GM12878 (cell line): ENCODE data around the gene HDAC2. TPM values are rescaled to one million over a fixed set of nuclear protein-coding genes. Genes with fewer than 3 reads are reported as not detected.

ENCODE experiments used
- BACH1 ChIP-seq: fragments of 450-650 bp; IDR thresholded peaks from 2 replicates; pipeline ENCODE4 v1.6.1; 2017; ENCODE audit warnings: mild to moderate bottlenecking, borderline replicate concordance
- BHLHE40 ChIP-seq, 2 experiments: fragments of 450-650 bp in 1 of 2; IDR thresholded peaks; 2 replicates each; pipeline ENCODE4 v1.6.1; 2011 to 2017; ENCODE audit warnings: low read depth in 2 of 2, borderline replicate concordance in 1 of 2, improper control_type of control experiment in 1 of 2, low read length in 1 of 2, mild to moderate bottlenecking in 1 of 2
- CREB1 ChIP-seq: IDR thresholded peaks from 2 replicates; pipeline ENCODE4 v1.6.1; 2012; ENCODE audit warnings: low read depth, mild to moderate bottlenecking, inconsistent platforms
- ETV6 ChIP-seq, 2 experiments: fragments of 450-650 bp in 1 of 2; IDR thresholded peaks in 1 of 2; conservative IDR thresholded peaks in 1 of 2; 2 replicates each; pipeline ENCODE4 v1.6.1; 2014; ENCODE audit warnings: antibody characterized with exemption in 1 of 2, borderline replicate concordance in 1 of 2, low read depth in 1 of 2, mild to moderate bottlenecking in 1 of 2, moderate library complexity in 1 of 2
- HDAC6 ChIP-seq: fragments of 200-600 bp; sonication (generic); IDR thresholded peaks from one replicate; pipeline ENCODE4 v1.8.0; 2017; ENCODE audit warnings: antibody characterized with exemption; ENCODE audit not compliant: unreplicated experiment
- IKZF1 ChIP-seq: fragments of 450-650 bp; conservative IDR thresholded peaks from 2 replicates; pipeline ENCODE4 v1.6.1; 2017; ENCODE audit warnings: antibody characterized with exemption, mild to moderate bottlenecking
- IRF4 ChIP-seq: IDR thresholded peaks from 2 replicates; pipeline ENCODE4 v1.6.1; 2011; ENCODE audit warnings: low read depth, low read length
- JUND ChIP-seq: IDR thresholded peaks from 2 replicates; pipeline ENCODE4 v1.6.1; 2012; ENCODE audit warnings: low read depth, mild to moderate bottlenecking, low read length, improper control_type of control experiment, moderate library complexity
- MYB ChIP-seq: fragments of 150-350 bp; IDR thresholded peaks from 2 replicates; pipeline ENCODE4 v1.6.1; 2014; ENCODE audit warnings: mild to moderate bottlenecking, low read depth, low read length, borderline replicate concordance
- RAD51 ChIP-seq: fragments of 450-650 bp; IDR thresholded peaks from 2 replicates; pipeline ENCODE4 v1.6.1; 2016; ENCODE audit warnings: moderate library complexity, mild to moderate bottlenecking, inconsistent platforms
- RFX5 ChIP-seq: IDR thresholded peaks from 2 replicates; pipeline ENCODE4 v1.6.1; 2011; ENCODE audit warnings: low read depth, low read length, improper control_type of control experiment
- SIN3A ChIP-seq: IDR thresholded peaks from 2 replicates; pipeline ENCODE4 v1.6.1; 2012; ENCODE audit warnings: low read depth, low read length, improper control_type of control experiment
- SMAD5 ChIP-seq: IDR thresholded peaks from 2 replicates; pipeline ENCODE4 v1.6.1; 2016; ENCODE audit warnings: antibody characterized with exemption, low read depth
- SP1 ChIP-seq: IDR thresholded peaks from one replicate; pipeline ENCODE4 v1.6.1; 2011; ENCODE audit warnings: low read depth, low read length
- ZNF217 ChIP-seq: fragments of 450-650 bp; IDR thresholded peaks from 2 replicates; pipeline ENCODE4 v1.6.1; 2017; ENCODE audit warnings: antibody characterized with exemption, mild to moderate bottlenecking
- ZNF384 ChIP-seq: IDR thresholded peaks from 2 replicates; pipeline ENCODE4 v1.6.1; 2012; ENCODE audit warnings: low read depth, mild to moderate bottlenecking, low read length, improper control_type of control experiment, borderline replicate concordance
- polyA plus RNA-seq, 11 experiments: library from polyadenylated mRNA; depleted of rRNA in 4 of 11; unstranded in 6 of 11; stranded (reverse) in 5 of 11; fragments of >200 nt; fragmentation: Nextera tagmentation in 4 of 11; fragmentation: Illumina TruSeq in 1 of 11; extraction: Ambion mirVana in 4 of 11; extraction: Trizol in 1 of 11; gene quantifications; 1 replicate in 1 of 11; 2 replicates in 10 of 11; pipeline versions ENCODE4 v1.2.1 to v1.2.3, GENCODE V29; 2011 to 2016; ENCODE audit warnings: inconsistent platforms in 2 of 11, missing spikeins in 2 of 11, low read depth in 1 of 11
- total RNA-seq, 4 experiments: library from RNA; depleted of rRNA in 3 of 4; stranded (reverse); fragments of >200 nt in 3 of 4; fragmentation: Illumina TruSeq in 1 of 4; extraction: Trizol in 1 of 4; gene quantifications; 2 replicates each; pipeline versions ENCODE4 v1.2.1 to v1.2.3, GENCODE V29; 2013 to 2021
- TF ChIP-seq, protein P1 (sequence below): IDR thresholded peaks from 2 replicates; pipeline ENCODE4 v1.6.1; 2012; ENCODE audit warnings: improper control_type of control experiment, low read depth, low read length; ENCODE audit not compliant: insufficient replicate concordance
- TF ChIP-seq, protein P2 (sequence below): fragments of 450-650 bp; IDR thresholded peaks from 2 replicates; pipeline ENCODE4 v1.6.1; 2017; ENCODE audit warnings: mild to moderate bottlenecking, moderate library complexity
- TF ChIP-seq, protein P3 (sequence below): IDR thresholded peaks from 2 replicates; pipeline ENCODE4 v1.6.1; 2012; ENCODE audit warnings: low read length, inconsistent platforms

HDAC2 gene
- total and polyA plus RNA-seq, 10 of the 15 experiments (the other 5 are each of a cell fraction or from before 2014, with no cell fraction given), result 40.4 to 210 (median 114) TPM

DNA sequence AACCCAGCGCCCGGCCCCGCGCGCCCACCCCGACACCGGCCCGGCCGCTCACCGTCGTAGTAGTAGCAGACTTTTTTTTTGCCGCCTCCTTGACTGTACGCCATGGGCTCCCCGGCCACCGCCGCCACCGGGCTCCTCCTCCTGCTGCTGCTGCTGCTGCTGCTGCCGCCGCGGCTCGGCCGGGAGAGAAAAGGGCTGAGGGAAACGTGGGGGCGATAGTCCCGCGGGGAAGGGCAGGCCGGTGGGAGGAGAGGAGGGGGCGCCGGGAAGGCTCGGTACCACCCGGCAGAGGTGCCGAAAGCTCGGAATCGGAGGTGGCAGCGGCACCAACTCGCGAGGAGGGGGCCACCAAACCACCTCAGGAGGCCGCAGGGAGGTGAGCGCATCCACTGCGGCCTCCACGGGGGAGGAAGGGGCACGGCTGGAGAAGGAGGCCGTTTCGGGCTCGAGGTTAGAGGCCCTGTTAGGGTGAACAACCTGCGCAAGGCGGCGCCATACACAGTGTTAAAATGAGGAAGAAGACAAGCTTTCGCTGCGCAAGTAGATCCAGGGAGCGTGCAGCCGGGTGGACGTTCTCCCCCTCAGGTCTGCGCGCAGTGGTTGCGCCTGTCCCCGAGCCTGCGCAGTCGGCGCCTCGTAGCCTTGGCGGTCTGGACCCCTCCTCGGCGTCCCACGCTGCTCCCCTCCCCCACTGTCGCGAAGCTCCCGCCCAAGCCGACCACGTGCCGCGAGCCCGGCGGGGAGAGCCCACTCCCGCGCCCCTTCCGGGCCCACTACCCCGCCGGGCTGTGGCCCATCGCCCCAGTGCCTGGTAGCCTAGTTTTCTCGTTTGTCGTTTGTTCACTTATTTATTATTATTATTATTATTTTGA lies at the start of gene HDAC2 (continued):
- TF ChIP-seq, protein P1, sequence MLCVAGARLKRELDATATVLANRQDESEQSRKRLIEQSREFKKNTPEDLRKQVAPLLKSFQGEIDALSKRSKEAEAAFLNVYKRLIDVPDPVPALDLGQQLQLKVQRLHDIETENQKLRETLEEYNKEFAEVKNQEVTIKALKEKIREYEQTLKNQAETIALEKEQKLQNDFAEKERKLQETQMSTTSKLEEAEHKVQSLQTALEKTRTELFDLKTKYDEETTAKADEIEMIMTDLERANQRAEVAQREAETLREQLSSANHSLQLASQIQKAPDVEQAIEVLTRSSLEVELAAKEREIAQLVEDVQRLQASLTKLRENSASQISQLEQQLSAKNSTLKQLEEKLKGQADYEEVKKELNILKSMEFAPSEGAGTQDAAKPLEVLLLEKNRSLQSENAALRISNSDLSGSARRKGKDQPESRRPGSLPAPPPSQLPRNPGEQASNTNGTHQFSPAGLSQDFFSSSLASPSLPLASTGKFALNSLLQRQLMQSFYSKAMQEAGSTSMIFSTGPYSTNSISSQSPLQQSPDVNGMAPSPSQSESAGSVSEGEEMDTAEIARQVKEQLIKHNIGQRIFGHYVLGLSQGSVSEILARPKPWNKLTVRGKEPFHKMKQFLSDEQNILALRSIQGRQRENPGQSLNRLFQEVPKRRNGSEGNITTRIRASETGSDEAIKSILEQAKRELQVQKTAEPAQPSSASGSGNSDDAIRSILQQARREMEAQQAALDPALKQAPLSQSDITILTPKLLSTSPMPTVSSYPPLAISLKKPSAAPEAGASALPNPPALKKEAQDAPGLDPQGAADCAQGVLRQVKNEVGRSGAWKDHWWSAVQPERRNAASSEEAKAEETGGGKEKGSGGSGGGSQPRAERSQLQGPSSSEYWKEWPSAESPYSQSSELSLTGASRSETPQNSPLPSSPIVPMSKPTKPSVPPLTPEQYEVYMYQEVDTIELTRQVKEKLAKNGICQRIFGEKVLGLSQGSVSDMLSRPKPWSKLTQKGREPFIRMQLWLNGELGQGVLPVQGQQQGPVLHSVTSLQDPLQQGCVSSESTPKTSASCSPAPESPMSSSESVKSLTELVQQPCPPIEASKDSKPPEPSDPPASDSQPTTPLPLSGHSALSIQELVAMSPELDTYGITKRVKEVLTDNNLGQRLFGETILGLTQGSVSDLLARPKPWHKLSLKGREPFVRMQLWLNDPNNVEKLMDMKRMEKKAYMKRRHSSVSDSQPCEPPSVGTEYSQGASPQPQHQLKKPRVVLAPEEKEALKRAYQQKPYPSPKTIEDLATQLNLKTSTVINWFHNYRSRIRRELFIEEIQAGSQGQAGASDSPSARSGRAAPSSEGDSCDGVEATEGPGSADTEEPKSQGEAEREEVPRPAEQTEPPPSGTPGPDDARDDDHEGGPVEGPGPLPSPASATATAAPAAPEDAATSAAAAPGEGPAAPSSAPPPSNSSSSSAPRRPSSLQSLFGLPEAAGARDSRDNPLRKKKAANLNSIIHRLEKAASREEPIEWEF, result no peak
- TF ChIP-seq ZNF384, result no peak
- no peak for TF ChIP-seq RFX5
- peak; percentile 83 for TF ChIP-seq SP1
- TF ChIP-seq BHLHE40 (IDR thresholded peaks at IDR 0.05; ENCODE audit: borderline replicate concordance in 1 of 2, low read depth in 2 of 2, low read length in 1 of 2), result peak; percentile 98 to 99
- TF ChIP-seq HDAC6, result no peak
- TF ChIP-seq, protein P2, sequence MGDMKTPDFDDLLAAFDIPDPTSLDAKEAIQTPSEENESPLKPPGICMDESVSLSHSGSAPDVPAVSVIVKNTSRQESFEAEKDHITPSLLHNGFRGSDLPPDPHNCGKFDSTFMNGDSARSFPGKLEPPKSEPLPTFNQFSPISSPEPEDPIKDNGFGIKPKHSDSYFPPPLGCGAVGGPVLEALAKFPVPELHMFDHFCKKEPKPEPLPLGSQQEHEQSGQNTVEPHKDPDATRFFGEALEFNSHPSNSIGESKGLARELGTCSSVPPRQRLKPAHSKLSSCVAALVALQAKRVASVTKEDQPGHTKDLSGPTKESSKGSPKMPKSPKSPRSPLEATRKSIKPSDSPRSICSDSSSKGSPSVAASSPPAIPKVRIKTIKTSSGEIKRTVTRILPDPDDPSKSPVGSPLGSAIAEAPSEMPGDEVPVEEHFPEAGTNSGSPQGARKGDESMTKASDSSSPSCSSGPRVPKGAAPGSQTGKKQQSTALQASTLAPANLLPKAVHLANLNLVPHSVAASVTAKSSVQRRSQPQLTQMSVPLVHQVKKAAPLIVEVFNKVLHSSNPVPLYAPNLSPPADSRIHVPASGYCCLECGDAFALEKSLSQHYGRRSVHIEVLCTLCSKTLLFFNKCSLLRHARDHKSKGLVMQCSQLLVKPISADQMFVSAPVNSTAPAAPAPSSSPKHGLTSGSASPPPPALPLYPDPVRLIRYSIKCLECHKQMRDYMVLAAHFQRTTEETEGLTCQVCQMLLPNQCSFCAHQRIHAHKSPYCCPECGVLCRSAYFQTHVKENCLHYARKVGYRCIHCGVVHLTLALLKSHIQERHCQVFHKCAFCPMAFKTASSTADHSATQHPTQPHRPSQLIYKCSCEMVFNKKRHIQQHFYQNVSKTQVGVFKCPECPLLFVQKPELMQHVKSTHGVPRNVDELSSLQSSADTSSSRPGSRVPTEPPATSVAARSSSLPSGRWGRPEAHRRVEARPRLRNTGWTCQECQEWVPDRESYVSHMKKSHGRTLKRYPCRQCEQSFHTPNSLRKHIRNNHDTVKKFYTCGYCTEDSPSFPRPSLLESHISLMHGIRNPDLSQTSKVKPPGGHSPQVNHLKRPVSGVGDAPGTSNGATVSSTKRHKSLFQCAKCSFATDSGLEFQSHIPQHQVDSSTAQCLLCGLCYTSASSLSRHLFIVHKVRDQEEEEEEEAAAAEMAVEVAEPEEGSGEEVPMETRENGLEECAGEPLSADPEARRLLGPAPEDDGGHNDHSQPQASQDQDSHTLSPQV, result no peak
- TF ChIP-seq ETV6 (conservative IDR thresholded peaks at IDR 0.05 in 1 of 2, IDR thresholded peaks at IDR 0.05 in 1 of 2; ENCODE audit: borderline replicate concordance in 1 of 2, low read depth in 1 of 2), result no peak
- TF ChIP-seq IRF4, result no peak; the same call in 1 of the 2 replicates
- TF ChIP-seq ZNF217, result no peak
- peak; percentile 78; the same call in 1 of the 2 replicates for TF ChIP-seq BACH1
- TF ChIP-seq JUND, result peak; percentile 98
- peak; percentile 38 for TF ChIP-seq SMAD5
- peak; percentile 73 for TF ChIP-seq RAD51
- TF ChIP-seq SIN3A, result 0 out of 2 replicates have a peak, but pooled peaks have one; percentile 21
- no peak for TF ChIP-seq MYB
- peak; percentile 71; the same call in 1 of the 2 replicates for TF ChIP-seq CREB1
- TF ChIP-seq, protein P3, sequence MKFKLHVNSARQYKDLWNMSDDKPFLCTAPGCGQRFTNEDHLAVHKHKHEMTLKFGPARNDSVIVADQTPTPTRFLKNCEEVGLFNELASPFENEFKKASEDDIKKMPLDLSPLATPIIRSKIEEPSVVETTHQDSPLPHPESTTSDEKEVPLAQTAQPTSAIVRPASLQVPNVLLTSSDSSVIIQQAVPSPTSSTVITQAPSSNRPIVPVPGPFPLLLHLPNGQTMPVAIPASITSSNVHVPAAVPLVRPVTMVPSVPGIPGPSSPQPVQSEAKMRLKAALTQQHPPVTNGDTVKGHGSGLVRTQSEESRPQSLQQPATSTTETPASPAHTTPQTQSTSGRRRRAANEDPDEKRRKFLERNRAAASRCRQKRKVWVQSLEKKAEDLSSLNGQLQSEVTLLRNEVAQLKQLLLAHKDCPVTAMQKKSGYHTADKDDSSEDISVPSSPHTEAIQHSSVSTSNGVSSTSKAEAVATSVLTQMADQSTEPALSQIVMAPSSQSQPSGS, result no peak
- TF ChIP-seq IKZF1, result peak; percentile 79
